H1 (cell line): ENCODE data around the gene SLC37A1. TPM values are rescaled to one million over a fixed set of nuclear protein-coding genes. Genes with fewer than 3 reads are reported as not detected.

Source experiments
- CTCF ChIA-PET: fragments of 300-600 bp; sonication (Branson Sonifier 250); formaldehyde crosslinking; loops from one replicate; lab custom pipeline; 2021; ENCODE audit not compliant: partially characterized antibody; lab: Charles Lee
- POLR2A ChIA-PET: fragments of 300-600 bp; sonication (Branson Sonifier 250); formaldehyde crosslinking; loops from one replicate; lab custom pipeline; 2021; ENCODE audit warnings: inconsistent platforms; ENCODE audit not compliant: partially characterized antibody; lab: Charles Lee
- DNase-seq, 2 experiments: peaks; one replicate each; pipeline versions ENCODE4 v3.0.0 to v3.0.0-alpha.2; 2010 to 2022; ENCODE audit warnings: low spot score in 2 of 2, low read depth in 1 of 2, mixed read lengths in 1 of 2
- FAIRE-seq: peaks from 2 replicates; lab custom pipeline; 2011; peaks lifted over from hg19 to GRCh38; lab: Jason Lieb, UNC
- H2AFZ ChIP-seq: 2 replicates; pipeline ENCODE4 v1.8.1; 2012; ENCODE audit warnings: low read length, inconsistent platforms
- H2AK5ac ChIP-seq: 2 replicates; pipeline ENCODE4 v1.6.1; 2013; ENCODE audit warnings: low read depth, low read length
- H2BK120ac ChIP-seq: replicated peaks from 2 replicates; pipeline ENCODE3; 2013; ENCODE audit warnings: low read depth, low read length, inconsistent platforms
- H2BK12ac ChIP-seq: 2 replicates; pipeline ENCODE4 v1.6.1; 2013; ENCODE audit warnings: low read depth, low read length
- H2BK15ac ChIP-seq: 2 replicates; pipeline ENCODE4 v1.6.1; 2013; ENCODE audit warnings: low read length
- H2BK20ac ChIP-seq: 2 replicates; pipeline ENCODE4 v1.6.1; 2013; ENCODE audit warnings: low read length
- H2BK5ac ChIP-seq: 2 replicates; pipeline ENCODE4 v1.6.1; 2013; ENCODE audit warnings: low read depth, low read length
- H3K14ac ChIP-seq: 2 replicates; pipeline ENCODE4 v1.6.1; 2013; ENCODE audit warnings: inconsistent platforms; ENCODE audit not compliant: insufficient read length
- H3K18ac ChIP-seq: 2 replicates; pipeline ENCODE4 v1.6.1; 2013; ENCODE audit warnings: low read length; ENCODE audit errors: extremely low read depth
- H3K23ac ChIP-seq: 2 replicates; pipeline ENCODE4 v1.6.1; 2013; ENCODE audit warnings: inconsistent platforms; ENCODE audit not compliant: insufficient read length
- H3K23me2 ChIP-seq: 2 replicates; pipeline ENCODE4 v1.6.1; 2013; ENCODE audit warnings: low read depth, low read length
- H3K27ac ChIP-seq: 2 replicates; pipeline ENCODE4 v1.6.1; 2011; ENCODE audit warnings: low read depth, low read length, inconsistent platforms
- H3K27me3 ChIP-seq, 4 experiments: replicated peaks in 1 of 4; 1 replicate in 1 of 4; 2 replicates in 3 of 4; pipeline versions ENCODE4 v1.6.1 to v1.8.1; 2011 to 2013; ENCODE audit warnings: low read length in 3 of 4, mild to moderate bottlenecking in 3 of 4, inconsistent platforms in 2 of 4, mixed read lengths in 2 of 4, moderate library complexity in 1 of 4; ENCODE audit not compliant: control insufficient read depth in 3 of 4, insufficient read depth in 3 of 4; ENCODE audit errors: extremely low read depth in 1 of 4
- H3K36me3 ChIP-seq, 4 experiments: 2 replicates each; pipeline versions ENCODE4 v1.6.1 to v1.8.1; 2011 to 2013; ENCODE audit warnings: mild to moderate bottlenecking in 4 of 4, low read length in 3 of 4, moderate library complexity in 2 of 4, control low read depth in 1 of 4, inconsistent platforms in 1 of 4; ENCODE audit not compliant: insufficient read depth in 4 of 4, control insufficient read depth in 2 of 4
- H3K4ac ChIP-seq: replicated peaks from 2 replicates; pipeline ENCODE3; 2013; ENCODE audit warnings: low read length, low read depth, mixed read lengths, inconsistent platforms; ENCODE audit not compliant: insufficient read length
- H3K4me1 ChIP-seq, 4 experiments: replicated peaks in 1 of 4; 1 replicate in 1 of 4; 2 replicates in 3 of 4; pipeline versions ENCODE4 v1.6.1 to v1.8.1; 2011 to 2013; ENCODE audit warnings: low read length in 3 of 4, inconsistent platforms in 2 of 4, mixed read lengths in 1 of 4; ENCODE audit not compliant: insufficient read depth in 4 of 4, control insufficient read depth in 3 of 4
- H3K4me2 ChIP-seq, 2 experiments: 2 replicates each; pipeline versions ENCODE4 v1.6.1 to v1.8.1; 2011 to 2013; ENCODE audit warnings: low read depth in 2 of 2, low read length in 2 of 2, control low read depth in 1 of 2, inconsistent platforms in 1 of 2, mild to moderate bottlenecking in 1 of 2; ENCODE audit not compliant: insufficient read depth in 1 of 2
- H3K4me3 ChIP-seq, 4 experiments: fragments of 200-600, 300-600 bp in 1 of 4; sonication (generic), shearing (Covaris generic), sonication (Bioruptor Twin) in 1 of 4; 2 replicates each; pipeline versions ENCODE4 v1.5.1 to v1.8.1; 2011 to 2016; ENCODE audit warnings: low read length in 4 of 4, low read depth in 3 of 4, control low read depth in 2 of 4, inconsistent platforms in 2 of 4, mild to moderate bottlenecking in 2 of 4, mixed read lengths in 1 of 4, moderate library complexity in 1 of 4; ENCODE audit not compliant: insufficient read depth in 2 of 4; ENCODE audit errors: extremely low read depth in 1 of 4
- H3K56ac ChIP-seq: replicated peaks from 2 replicates; pipeline ENCODE3; 2013; ENCODE audit warnings: low read depth, mild to moderate bottlenecking, mixed read lengths, low read length, inconsistent platforms; ENCODE audit not compliant: insufficient read length
- H3K79me1 ChIP-seq: 2 replicates; pipeline ENCODE4 v1.6.1; 2013; ENCODE audit warnings: low read depth, low read length, control low read depth
- H3K79me2 ChIP-seq, 2 experiments: 2 replicates each; pipeline versions ENCODE4 v1.6.1 to v1.8.1; 2012 to 2013; ENCODE audit warnings: low read length in 2 of 2, mild to moderate bottlenecking in 2 of 2, inconsistent platforms in 1 of 2; ENCODE audit not compliant: insufficient read depth in 2 of 2, control insufficient read depth in 1 of 2
- H3K9ac ChIP-seq, 4 experiments: replicated peaks in 1 of 4; 1 replicate in 1 of 4; 2 replicates in 3 of 4; pipeline versions ENCODE4 v1.6.1 to v1.8.1; 2011 to 2013; ENCODE audit warnings: low read depth in 3 of 4, low read length in 3 of 4, control low read depth in 2 of 4, mild to moderate bottlenecking in 2 of 4, moderate library complexity in 2 of 4, inconsistent platforms in 1 of 4; ENCODE audit errors: extremely low read depth in 1 of 4
- H3K9me3 ChIP-seq, 2 experiments: 2 replicates each; pipeline versions ENCODE4 v1.6.1 to v1.8.1; 2012 to 2013; ENCODE audit warnings: mild to moderate bottlenecking in 2 of 2, moderate library complexity in 2 of 2, control low read depth in 1 of 2, inconsistent platforms in 1 of 2, low read depth in 1 of 2, low read length in 1 of 2, mixed read lengths in 1 of 2; ENCODE audit not compliant: insufficient read depth in 2 of 2
- H4K20me1 ChIP-seq, 2 experiments: replicated peaks in 1 of 2; 2 replicates each; pipeline versions ENCODE3 to v1.8.1; 2011 to 2013; ENCODE audit warnings: inconsistent platforms in 2 of 2, low read length in 2 of 2, mild to moderate bottlenecking in 1 of 2; ENCODE audit not compliant: insufficient read depth in 2 of 2, control insufficient read depth in 1 of 2
- H4K5ac ChIP-seq: 2 replicates; pipeline ENCODE4 v1.6.1; 2013; ENCODE audit warnings: low read length, low read depth, mixed read lengths, inconsistent platforms; ENCODE audit not compliant: insufficient read length
- H4K8ac ChIP-seq: 2 replicates; pipeline ENCODE4 v1.8.0; 2013; ENCODE audit warnings: mild to moderate bottlenecking, moderate library complexity, low read length, inconsistent platforms; ENCODE audit not compliant: insufficient read depth; ENCODE audit errors: extremely low read depth
- H4K91ac ChIP-seq: replicated peaks from 2 replicates; pipeline ENCODE3; 2013; ENCODE audit warnings: low read length, mixed read lengths, inconsistent platforms; ENCODE audit not compliant: insufficient read length
- CBX8 ChIP-seq: fragments of 300-800, 300-1000 bp; sonication (generic); IDR thresholded peaks from 2 replicates; pipeline ENCODE4 v1.7.1; 2016; ENCODE audit warnings: low read depth, low read length, borderline replicate concordance
- CEBPB ChIP-seq: IDR thresholded peaks from 2 replicates; pipeline ENCODE4 v1.6.1; 2012; ENCODE audit warnings: low read depth, low read length
- CREB1 ChIP-seq: IDR thresholded peaks from 2 replicates; pipeline ENCODE4 v1.6.1; 2012; ENCODE audit warnings: inconsistent platforms
- CTBP2 ChIP-seq: IDR thresholded peaks from 2 replicates; pipeline ENCODE4 v1.7.0; 2011; ENCODE audit warnings: borderline replicate concordance, mild to moderate bottlenecking, moderate library complexity, mixed read lengths, low read length; ENCODE audit not compliant: insufficient read depth, insufficient read length
- EGR1 ChIP-seq: IDR thresholded peaks from 2 replicates; pipeline ENCODE4 v1.6.1; 2011; ENCODE audit warnings: low read depth, low read length, borderline replicate concordance
- FOSL1 ChIP-seq: IDR thresholded peaks from 2 replicates; pipeline ENCODE4 v1.6.1; 2011; ENCODE audit warnings: mild to moderate bottlenecking, low read depth, low read length, moderate library complexity; ENCODE audit not compliant: insufficient read depth
- HDAC2 ChIP-seq, 2 experiments: fragments of 300-600 bp in 1 of 2; sonication (generic) in 1 of 2; IDR thresholded peaks; 2 replicates each; pipeline ENCODE4 v1.6.1; 2011 to 2012; ENCODE audit warnings: low read depth in 2 of 2, low read length in 2 of 2, mild to moderate bottlenecking in 2 of 2, moderate library complexity in 2 of 2, borderline replicate concordance in 1 of 2, inconsistent platforms in 1 of 2
- HDAC6 ChIP-seq: IDR thresholded peaks from one replicate; pipeline ENCODE4 v1.7.1; 2012; ENCODE audit warnings: low read depth, mild to moderate bottlenecking, inconsistent platforms, low read length, moderate library complexity
- MAFK ChIP-seq: IDR thresholded peaks from 2 replicates; pipeline ENCODE4 v1.6.1; 2012; ENCODE audit warnings: low read depth, mild to moderate bottlenecking, improper control_type of control experiment, low read length
- NRF1 ChIP-seq: IDR thresholded peaks from 2 replicates; pipeline ENCODE4 v1.6.1; 2011; ENCODE audit warnings: mild to moderate bottlenecking, low read depth, low read length, improper control_type of control experiment
- POLR2A ChIP-seq, 2 experiments: IDR thresholded peaks; 1 replicate in 1 of 2; 2 replicates in 1 of 2; pipeline ENCODE4 v1.6.1; 2011; ENCODE audit warnings: low read depth in 2 of 2, low read length in 2 of 2, mild to moderate bottlenecking in 2 of 2; ENCODE audit errors: control extremely low read depth in 1 of 2
- SP4 ChIP-seq: IDR thresholded peaks from 2 replicates; pipeline ENCODE4 v1.6.1; 2012; ENCODE audit warnings: low read length, inconsistent platforms
- WGBS, 2 experiments: shearing (Covaris generic) in 1 of 2; methylation state at CpG; one replicate each; pipeline versions ENCODE4 v1.1.6 to v1.1.7; 2013 to 2015; ENCODE audit warnings: low lambda C conversion rate in 2 of 2, mixed read lengths in 2 of 2, inconsistent platforms in 1 of 2, low coverage in 1 of 2, missing lambda C conversion rate in 1 of 2; ENCODE audit not compliant: insufficient replicate concordance in 2 of 2, insufficient coverage in 1 of 2, insufficient read length in 1 of 2; ENCODE audit errors: extremely low coverage in 1 of 2, missing lambda C conversion rate in 1 of 2; 5-methylcytosine and 5-hydroxymethylcytosine counted together
- polyA plus RNA-seq, 7 experiments: library from polyadenylated mRNA; depleted of rRNA in 3 of 7; stranded (reverse) in 5 of 7; unstranded in 2 of 7; fragments of >200 nt in 5 of 7; fragments of 200-250 nt in 2 of 7; gene quantifications; 1 replicate in 5 of 7; 2 replicates in 1 of 7; 4 replicates in 1 of 7; pipeline versions ENCODE4 v1.2.1 to v1.2.3, GENCODE V29; 2011 to 2013; ENCODE audit warnings: missing spikeins in 2 of 7, mixed read lengths in 2 of 7
- total RNA-seq: library from RNA; stranded (reverse); fragmentation: NEBNext Ultra II Directional; extraction: Animal tissue kit (Norgen Biotek cat#: 25700); gene quantifications from 2 replicates; pipeline ENCODE4 v1.2.1, GENCODE V29; 2021
- TF ChIP-seq, protein P1 (sequence below): IDR thresholded peaks from 2 replicates; pipeline ENCODE4 v1.6.1; 2011; ENCODE audit warnings: low read length, improper control_type of control experiment

The SLC37A1 gene
- total and polyA plus RNA-seq, 2 of the 8 experiments (the other 6 are each of a cell fraction or from before 2014, with no cell fraction given) = 15.6 to 30.9 TPM

DNA sequence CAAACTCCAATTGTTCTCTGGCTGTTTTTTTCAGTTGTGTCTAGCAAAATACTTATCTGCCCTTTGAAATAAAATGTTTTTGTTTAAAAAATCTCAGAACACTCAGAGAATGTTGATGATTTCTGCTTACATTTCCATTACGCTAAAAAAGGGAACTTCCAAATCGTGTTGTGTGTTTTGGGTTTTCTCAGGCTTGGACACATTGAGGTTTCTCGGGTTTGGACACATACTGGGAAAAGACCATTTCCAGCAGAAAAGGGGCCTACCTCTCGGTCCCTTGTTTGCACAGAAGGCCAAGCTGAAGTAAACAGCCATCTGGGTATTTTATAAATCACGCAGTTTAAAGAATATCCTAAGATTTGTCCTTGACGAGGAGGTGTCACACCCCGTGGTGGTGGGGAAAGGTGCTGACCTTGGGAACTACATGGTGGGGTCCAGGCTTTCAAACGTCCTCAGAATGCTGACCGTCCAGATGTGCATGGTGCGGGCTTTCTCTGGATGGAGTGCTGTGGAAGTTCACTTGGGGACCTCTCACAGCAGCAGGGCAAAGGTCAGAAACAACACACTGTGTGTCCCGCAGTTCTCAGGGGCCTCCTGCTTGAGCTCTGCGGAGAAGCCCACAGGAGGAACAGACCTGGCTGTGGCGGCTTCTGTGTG is 67.8 kb downstream of the SLC37A1 start:
- Histone ChIP-seq H4K91ac (no peak overlapping the region), H2AFZ (no peak overlapping the region), H4K8ac (no peak overlapping the region), H3K23ac (no peak overlapping the region), H2BK15ac (no peak overlapping the region), H3K4ac (no peak overlapping the region), H2BK5ac (no peak overlapping the region), H3K4me3 (no peak overlapping the region), H3K36me3 (no peaks in the 10 kb centered on the region; a peak in 1 of 8 replicates), H3K9ac (no peak overlapping the region), H3K14ac (no peak overlapping the region), H3K4me2 (no peak overlapping the region), H3K27ac (no peak overlapping the region), H3K23me2 (no peaks in the 10 kb centered on the region), H3K27me3 (no peaks in the 10 kb centered on the region), H3K56ac (no peak overlapping the region), H2AK5ac (no peak overlapping the region), H3K4me1 (no peaks in the 10 kb centered on the region; a peak in 1 of 7 replicates), H2BK12ac (no peak overlapping the region), H3K18ac (no peak overlapping the region), H2BK120ac (no peak overlapping the region), H3K79me2 (no peaks in the 10 kb centered on the region), H2BK20ac (no peak overlapping the region), H3K9me3 (peaks cover 2 to 4% of the 10 kb centered on the region in 2 experiments; a peak in 1 of 4 replicates), H4K5ac (no peak overlapping the region), H4K20me1 (no peaks in the 10 kb centered on the region), H3K79me1 (no peaks in the 10 kb centered on the region)
- TF ChIP-seq MAFK = no peak
- no peak for TF ChIP-seq CEBPB
- no peak for TF ChIP-seq HDAC6
- TF ChIP-seq CTBP2 = no peak
- no peak for TF ChIP-seq NRF1
- TF ChIP-seq CBX8 = no peak
- TF ChIP-seq, protein P1, sequence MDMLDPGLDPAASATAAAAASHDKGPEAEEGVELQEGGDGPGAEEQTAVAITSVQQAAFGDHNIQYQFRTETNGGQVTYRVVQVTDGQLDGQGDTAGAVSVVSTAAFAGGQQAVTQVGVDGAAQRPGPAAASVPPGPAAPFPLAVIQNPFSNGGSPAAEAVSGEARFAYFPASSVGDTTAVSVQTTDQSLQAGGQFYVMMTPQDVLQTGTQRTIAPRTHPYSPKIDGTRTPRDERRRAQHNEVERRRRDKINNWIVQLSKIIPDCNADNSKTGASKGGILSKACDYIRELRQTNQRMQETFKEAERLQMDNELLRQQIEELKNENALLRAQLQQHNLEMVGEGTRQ = no peak
- no peak for TF ChIP-seq EGR1
- no peak for TF ChIP-seq CREB1
- no peak for TF ChIP-seq HDAC2 (IDR thresholded peaks at IDR 0.05; ENCODE audit: borderline replicate concordance in 1 of 2, low read depth in 2 of 2, low read length in 2 of 2)
- no peak for TF ChIP-seq FOSL1
- no peak for TF ChIP-seq POLR2A (IDR thresholded peaks at IDR 0.05; ENCODE audit: control extremely low read depth in 1 of 2, low read depth in 2 of 2, low read length in 2 of 2)
- TF ChIP-seq SP4 = no peak
- FAIRE-seq (no peak), DNase-seq (no peak)
- ChIA-PET POLR2A (no interaction called here), CTCF (interaction anchor here (0.9 to 1.9 kb wide), 2 partner anchors 12 to 26 kb away, joined by 3 to 13 read pairs; no protein-coding TSS in a partner anchor)
- 92% methylated on average over 13 of the region's 13 CpGs; no CpG with 5 or more reads in 1 of the 2 experiments for WGBS, 2 experiments
